SJSA1 (cell line): Measurements from ENCODE around the gene CEP112. TPM values are rescaled to one million over a fixed set of nuclear protein-coding genes. Genes with fewer than 3 reads are reported as not detected.

Experiments used
- DNase-seq, 2 experiments: peaks; one replicate each; pipeline ENCODE4 v3.0.0-alpha.2; 2015 to 2020; ENCODE audit warnings: low spot score in 2 of 2, low read depth in 1 of 2
- H3K27ac ChIP-seq: fragments of 250-450 bp; sonication (Bioruptor Pico); 2 replicates; pipeline ENCODE4 v1.5.1; 2020; ENCODE audit warnings: mild to moderate bottlenecking, moderate library complexity
- H3K27me3 ChIP-seq: fragments of 250-450 bp; sonication (Bioruptor Pico); replicated peaks from 2 replicates; pipeline ENCODE4 v1.5.1; 2020; ENCODE audit warnings: mild to moderate bottlenecking, moderate library complexity
- H3K36me3 ChIP-seq: fragments of 250-450 bp; sonication (Bioruptor Pico); 2 replicates; pipeline ENCODE4 v1.5.1; 2020; ENCODE audit warnings: mild to moderate bottlenecking
- H3K4me1 ChIP-seq: fragments of 250-450 bp; sonication (Bioruptor Pico); replicated peaks from 2 replicates; pipeline ENCODE4 v1.6.1; 2021; ENCODE audit warnings: mild to moderate bottlenecking
- H3K4me3 ChIP-seq: fragments of 250-450 bp; sonication (Bioruptor Pico); 2 replicates; pipeline ENCODE4 v1.5.1; 2020; ENCODE audit warnings: mild to moderate bottlenecking
- H3K9me3 ChIP-seq: fragments of 250-450 bp; sonication (Bioruptor Pico); replicated peaks from 2 replicates; pipeline ENCODE4 v1.5.1; 2020; ENCODE audit warnings: mild to moderate bottlenecking
- total RNA-seq: library from RNA; depleted of rRNA; stranded (reverse); fragments of >200 nt; shearing (Covaris generic); gene quantifications from 2 replicates; pipeline ENCODE4 v1.2.3, GENCODE V29; 2014

Gene CEP112
- total RNA-seq, 1 experiment from 2014 or later, result 9.6 TPM

- H3K27me3 ChIP-seq, result no peaks in the 10 kb centered on the region
- no peaks in the 10 kb centered on the region for H3K4me1 ChIP-seq
- H3K9me3 ChIP-seq, result no peaks in the 10 kb centered on the region
- no peak overlapping the region for H3K4me3 ChIP-seq
- H3K36me3 ChIP-seq, result no peaks in the 10 kb centered on the region
- no peak overlapping the region for H3K27ac ChIP-seq
- no peak for DNase-seq
Observed at GRCh38 chr17:65902155-65902554, 289.8 kb downstream of the CEP112 start.

DNA sequence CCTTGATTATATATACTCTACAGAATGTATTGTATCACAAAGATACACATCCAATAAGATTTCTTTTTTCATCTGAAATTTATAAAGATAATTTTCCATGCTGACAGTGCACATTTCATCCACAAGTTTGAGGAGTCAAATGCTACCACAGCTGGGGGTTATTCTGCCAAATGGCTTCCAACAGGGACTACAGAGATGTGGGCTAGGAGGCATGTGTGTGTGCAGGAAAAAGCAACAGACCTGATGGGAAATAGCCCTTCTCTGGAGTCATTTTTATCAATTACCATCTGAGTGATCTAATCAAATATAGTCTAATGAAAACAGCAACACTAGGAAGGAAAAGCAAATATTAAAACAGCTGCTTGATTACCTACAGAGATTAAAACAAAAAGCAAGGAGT, 290.5 kb downstream of the CEP112 start:
- no peaks in the 10 kb centered on the region for H3K27me3 ChIP-seq
- H3K9me3 ChIP-seq, result no peaks in the 10 kb centered on the region
- H3K27ac ChIP-seq, result no peak overlapping the region
- H3K4me3 ChIP-seq, result no peak overlapping the region
- H3K4me1 ChIP-seq, result no peaks in the 10 kb centered on the region
- DNase-seq, result no peak
- H3K36me3 ChIP-seq, result no peaks in the 10 kb centered on the region

- no peaks in the 10 kb centered on the region for H3K36me3 ChIP-seq
- no peak overlapping the region for H3K4me3 ChIP-seq
- H3K27ac ChIP-seq, result no peak overlapping the region
- H3K9me3 ChIP-seq, result no peaks in the 10 kb centered on the region
- no peak for DNase-seq
- no peaks in the 10 kb centered on the region for H3K4me1 ChIP-seq
- no peaks in the 10 kb centered on the region for H3K27me3 ChIP-seq
Observed at GRCh38 chr17:65900216-65900615, 291.7 kb downstream of the CEP112 start.

- H3K27me3 ChIP-seq, result no peaks in the 10 kb centered on the region
- no peak overlapping the region for H3K4me3 ChIP-seq
- H3K4me1 ChIP-seq, result no peaks in the 10 kb centered on the region
- DNase-seq, result no peak
- no peaks in the 10 kb centered on the region for H3K9me3 ChIP-seq
- no peaks in the 10 kb centered on the region for H3K36me3 ChIP-seq
- H3K27ac ChIP-seq, result no peak overlapping the region
Observed at GRCh38 chr17:65898651-65899050, 293.3 kb downstream of the CEP112 start.

DNA sequence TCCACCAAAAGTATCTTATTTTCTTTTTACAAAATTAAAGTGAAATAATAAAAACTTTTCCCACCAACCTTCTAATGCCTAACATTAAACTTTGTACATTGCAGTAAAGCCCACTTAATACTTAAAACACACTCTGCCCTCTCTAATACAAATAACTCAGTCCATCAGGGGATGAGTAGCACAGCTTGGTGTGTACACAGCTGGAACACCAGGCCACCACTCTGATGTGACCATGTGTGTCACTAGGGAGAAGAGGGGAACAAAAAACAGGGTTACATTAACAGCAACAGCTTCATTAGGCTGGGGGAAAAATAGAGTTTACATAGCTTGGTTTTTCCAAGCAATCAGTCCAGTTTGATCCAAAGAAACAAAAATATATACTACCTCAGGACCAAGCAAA, 295.0 kb downstream of the CEP112 start:
- H3K9me3 ChIP-seq, result no peaks in the 10 kb centered on the region
- no peak overlapping the region for H3K4me3 ChIP-seq
- no peaks in the 10 kb centered on the region for H3K36me3 ChIP-seq
- no peaks in the 10 kb centered on the region for H3K4me1 ChIP-seq
- H3K27ac ChIP-seq, result no peak overlapping the region
- no peaks in the 10 kb centered on the region for H3K27me3 ChIP-seq
- DNase-seq, result no peak

- no peaks in the 10 kb centered on the region; the same call in 1 of the 2 replicates for H3K9me3 ChIP-seq
Observed at GRCh38 chr17:65895969-65896368, 296.0 kb downstream of the CEP112 start.

GRCh38 chr17:65893692-65894279, 298.1 kb downstream of the CEP112 start:
- H3K9me3 ChIP-seq, result no peaks in the 10 kb centered on the region; the same call in 1 of the 2 replicates
- H3K36me3 ChIP-seq, result no peaks in the 10 kb centered on the region
- no peak for DNase-seq
- H3K27me3 ChIP-seq, result no peaks in the 10 kb centered on the region
- no peak overlapping the region for H3K27ac ChIP-seq
- no peaks in the 10 kb centered on the region for H3K4me1 ChIP-seq
- H3K4me3 ChIP-seq, result no peak overlapping the region

More at GRCh38 chr17:65895969-65896368, 296.0 kb downstream of the CEP112 start:
- Histone ChIP-seq H3K4me1 (no peaks in the 10 kb centered on the region), H3K36me3 (no peaks in the 10 kb centered on the region), H3K4me3 (no peak overlapping the region), H3K27ac (no peak overlapping the region), H3K27me3 (no peaks in the 10 kb centered on the region)
- no peak for DNase-seq

DNA sequence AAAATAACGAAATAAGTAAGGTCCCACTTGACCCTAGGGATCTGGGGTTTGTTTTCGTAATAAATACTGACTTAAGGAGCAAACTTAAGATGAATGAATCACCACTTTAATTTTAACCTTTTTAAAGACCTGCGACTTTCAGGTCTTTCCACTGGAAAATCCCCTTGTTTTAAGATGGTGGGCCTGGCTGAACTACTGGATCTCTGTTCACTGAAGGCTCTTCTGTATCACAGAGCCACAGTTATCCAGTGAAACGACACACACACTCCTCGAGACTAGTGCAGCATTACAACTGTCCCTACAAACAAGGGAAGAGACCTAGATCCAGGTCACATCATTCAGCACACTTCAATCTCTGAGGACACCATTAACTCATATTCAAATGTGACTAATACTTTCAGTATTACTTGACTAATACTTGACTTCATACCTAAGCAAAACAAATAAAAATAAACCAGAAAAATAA, 299.0 kb downstream of the CEP112 start:
- Histone ChIP-seq H3K4me3 (no peak overlapping the region), H3K9me3 (no peaks in the 10 kb centered on the region; the same call in 1 of the 2 replicates), H3K36me3 (no peaks in the 10 kb centered on the region), H3K27ac (no peak overlapping the region), H3K4me1 (no peaks in the 10 kb centered on the region), H3K27me3 (no peaks in the 10 kb centered on the region)
- DNase-seq, result no peak

DNA sequence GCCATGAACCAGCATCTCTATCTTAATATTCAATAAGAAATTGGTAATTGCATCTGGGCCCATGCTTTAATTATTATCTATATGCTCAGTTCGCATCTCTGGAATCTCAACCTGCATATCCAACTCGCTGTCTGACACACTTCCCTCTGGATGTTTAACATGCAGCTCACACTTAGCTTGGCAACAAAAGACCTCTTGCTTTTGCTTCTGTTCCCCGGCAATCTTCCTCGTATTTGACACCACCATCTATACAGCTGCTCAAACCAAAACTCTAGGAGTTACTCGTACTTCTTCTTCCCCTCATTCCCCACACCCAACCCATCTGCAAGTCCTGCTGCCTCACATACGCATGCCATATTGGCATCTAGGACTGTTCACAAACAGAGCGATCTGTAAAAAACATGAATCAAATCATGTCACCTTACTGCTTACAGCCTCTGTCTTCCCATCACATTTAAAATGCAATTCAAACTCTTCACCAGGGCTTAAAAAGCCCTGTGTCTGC, 300.6 kb downstream of the CEP112 start:
- H3K36me3 ChIP-seq, result no peaks in the 10 kb centered on the region
- no peak overlapping the region for H3K4me3 ChIP-seq
- DNase-seq, result no peak
- no peaks in the 10 kb centered on the region for H3K27me3 ChIP-seq
- no peaks in the 10 kb centered on the region; the same call in 1 of the 2 replicates for H3K9me3 ChIP-seq
- no peaks in the 10 kb centered on the region for H3K4me1 ChIP-seq
- H3K27ac ChIP-seq, result no peak overlapping the region

DNA sequence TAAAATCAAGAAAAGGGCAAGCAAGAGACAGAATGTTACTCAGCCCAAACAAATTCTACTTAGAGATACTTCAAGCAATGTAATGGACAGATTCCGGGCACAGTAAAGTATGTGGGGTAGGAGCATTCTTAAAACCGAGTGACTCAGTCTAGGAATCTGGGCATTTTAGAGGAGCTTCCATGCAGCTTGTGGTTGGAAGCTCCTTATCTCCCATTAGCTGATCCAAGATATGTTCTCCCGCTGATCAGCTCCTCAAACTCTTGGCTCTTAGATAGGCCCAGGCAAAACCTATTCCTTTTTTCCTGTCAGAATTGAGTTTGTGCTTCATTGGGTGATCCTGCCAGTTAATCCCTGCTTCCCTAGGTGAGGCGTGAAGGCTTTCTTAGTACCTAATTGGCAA, 303.3 kb downstream of the CEP112 start:
- no peaks in the 10 kb centered on the region for H3K36me3 ChIP-seq
- H3K4me1 ChIP-seq, result no peaks in the 10 kb centered on the region
- no peak overlapping the region for H3K4me3 ChIP-seq
- H3K9me3 ChIP-seq, result no peaks in the 10 kb centered on the region; the same call in 1 of the 2 replicates
- no peak overlapping the region for H3K27ac ChIP-seq
- DNase-seq, result no peak
- no peaks in the 10 kb centered on the region for H3K27me3 ChIP-seq

GRCh38 chr17:65886315-65887245, 305.4 kb downstream of the CEP112 start:
- no peaks in the 10 kb centered on the region for H3K36me3 ChIP-seq
- no peak overlapping the region for H3K4me3 ChIP-seq
- H3K9me3 ChIP-seq, result no peaks in the 10 kb centered on the region; the same call in 1 of the 2 replicates
- H3K4me1 ChIP-seq, result no peaks in the 10 kb centered on the region
- no peak for DNase-seq
- no peaks in the 10 kb centered on the region for H3K27me3 ChIP-seq
- no peak overlapping the region for H3K27ac ChIP-seq

GRCh38 chr17:65885541-65886312, 306.2 kb downstream of the CEP112 start:
- no peaks in the 10 kb centered on the region for H3K36me3 ChIP-seq
- no peak overlapping the region for H3K27ac ChIP-seq
- no peak for DNase-seq
- no peaks in the 10 kb centered on the region for H3K9me3 ChIP-seq
- H3K4me3 ChIP-seq, result no peak overlapping the region
- H3K4me1 ChIP-seq, result no peaks in the 10 kb centered on the region
- H3K27me3 ChIP-seq, result no peaks in the 10 kb centered on the region

DNA sequence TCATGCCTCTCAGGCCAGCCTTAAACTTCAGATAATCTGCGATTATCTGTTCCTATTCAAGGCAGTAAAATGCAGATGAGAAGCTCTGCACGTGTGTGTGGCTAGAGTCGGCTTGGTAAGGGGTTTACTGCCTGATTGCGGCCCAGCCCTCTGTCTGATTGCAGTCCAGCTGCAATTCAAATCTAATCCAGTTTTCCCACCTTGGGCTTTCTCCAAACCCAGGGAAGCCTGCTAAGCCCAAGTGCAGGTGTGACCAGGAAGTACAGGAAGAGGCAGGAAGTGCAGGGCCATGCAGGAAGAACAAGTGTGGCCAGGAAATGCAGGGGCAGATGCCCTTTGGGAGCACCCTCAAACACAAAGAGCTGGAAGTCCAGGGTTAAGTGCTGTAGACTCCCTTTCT, 314.9 kb downstream of the CEP112 start:
- Histone ChIP-seq H3K36me3 (no peaks in the 10 kb centered on the region), H3K9me3 (no peaks in the 10 kb centered on the region), H3K27me3 (no peaks in the 10 kb centered on the region), H3K4me1 (no peaks in the 10 kb centered on the region), H3K4me3 (no peak overlapping the region), H3K27ac (no peak overlapping the region)
- no peak for DNase-seq
